BE2C (cell line): ENCODE data around the gene ZNF133.
A peak's percentile ranks its signal among the peaks of the same experiment; 100 is the strongest.

ENCODE experiments used
- DNase-seq: peaks from one replicate; pipeline ENCODE4 v3.0.0-alpha.2; 2020
- H3K27me3 ChIP-seq: fragments of 250-450 bp; sonication (Bioruptor Pico); 2 replicates; pipeline ENCODE4 v1.5.1; 2020; ENCODE audit warnings: mild to moderate bottlenecking
- H3K36me3 ChIP-seq: fragments of 250-450 bp; sonication (Bioruptor Pico); 2 replicates; pipeline ENCODE4 v1.5.1; 2020; ENCODE audit warnings: mild to moderate bottlenecking
- H3K4me1 ChIP-seq: fragments of 250-450 bp; sonication (Bioruptor Pico); 2 replicates; pipeline ENCODE4 v1.5.1; 2020
- H3K4me3 ChIP-seq: 2 replicates; pipeline ENCODE4 v1.5.1; 2011; ENCODE audit warnings: low read depth, low read length
- H3K9me3 ChIP-seq: fragments of 250-450 bp; sonication (Bioruptor Pico); 2 replicates; pipeline ENCODE4 v1.5.1; 2020
- TF ChIP-seq, protein P1 (sequence below): IDR thresholded peaks from 2 replicates; pipeline ENCODE4 v1.5.1; 2012; ENCODE audit warnings: mild to moderate bottlenecking, low read depth, low read length

The ZNF133 gene

DNA sequence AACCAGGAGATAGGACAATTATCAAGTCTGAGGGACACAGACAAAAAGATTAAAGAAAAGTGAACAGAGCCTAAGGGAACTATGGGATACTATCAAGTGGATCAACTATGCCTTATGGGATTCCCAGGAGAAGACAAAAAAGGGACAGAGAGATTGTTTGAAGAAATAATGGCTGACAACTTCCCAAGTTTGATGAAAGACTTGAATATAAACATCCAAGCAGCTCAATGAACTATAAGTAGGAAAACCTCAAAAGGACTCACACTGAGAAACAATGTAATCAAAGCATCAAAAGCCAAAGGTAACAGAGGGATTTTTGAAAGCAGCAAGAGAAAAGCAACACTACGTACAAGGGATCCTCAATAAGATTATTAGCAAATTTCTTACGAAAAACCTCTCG is 11.0 kb downstream of the ZNF133 start:
- DNase-seq: no peak
- Histone ChIP-seq H3K4me3 (no peak overlapping the region), H3K27me3 (no peaks in the 10 kb centered on the region; the same call in 1 of the 2 replicates), H3K9me3 (no peaks in the 10 kb centered on the region), H3K4me1 (no peaks in the 10 kb centered on the region), H3K36me3 (0 out of 2 replicates have a peak, but pooled peaks cover 5% of the 10 kb centered on the region)
- TF ChIP-seq, protein P1, sequence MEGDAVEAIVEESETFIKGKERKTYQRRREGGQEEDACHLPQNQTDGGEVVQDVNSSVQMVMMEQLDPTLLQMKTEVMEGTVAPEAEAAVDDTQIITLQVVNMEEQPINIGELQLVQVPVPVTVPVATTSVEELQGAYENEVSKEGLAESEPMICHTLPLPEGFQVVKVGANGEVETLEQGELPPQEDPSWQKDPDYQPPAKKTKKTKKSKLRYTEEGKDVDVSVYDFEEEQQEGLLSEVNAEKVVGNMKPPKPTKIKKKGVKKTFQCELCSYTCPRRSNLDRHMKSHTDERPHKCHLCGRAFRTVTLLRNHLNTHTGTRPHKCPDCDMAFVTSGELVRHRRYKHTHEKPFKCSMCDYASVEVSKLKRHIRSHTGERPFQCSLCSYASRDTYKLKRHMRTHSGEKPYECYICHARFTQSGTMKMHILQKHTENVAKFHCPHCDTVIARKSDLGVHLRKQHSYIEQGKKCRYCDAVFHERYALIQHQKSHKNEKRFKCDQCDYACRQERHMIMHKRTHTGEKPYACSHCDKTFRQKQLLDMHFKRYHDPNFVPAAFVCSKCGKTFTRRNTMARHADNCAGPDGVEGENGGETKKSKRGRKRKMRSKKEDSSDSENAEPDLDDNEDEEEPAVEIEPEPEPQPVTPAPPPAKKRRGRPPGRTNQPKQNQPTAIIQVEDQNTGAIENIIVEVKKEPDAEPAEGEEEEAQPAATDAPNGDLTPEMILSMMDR: no peak

DNA sequence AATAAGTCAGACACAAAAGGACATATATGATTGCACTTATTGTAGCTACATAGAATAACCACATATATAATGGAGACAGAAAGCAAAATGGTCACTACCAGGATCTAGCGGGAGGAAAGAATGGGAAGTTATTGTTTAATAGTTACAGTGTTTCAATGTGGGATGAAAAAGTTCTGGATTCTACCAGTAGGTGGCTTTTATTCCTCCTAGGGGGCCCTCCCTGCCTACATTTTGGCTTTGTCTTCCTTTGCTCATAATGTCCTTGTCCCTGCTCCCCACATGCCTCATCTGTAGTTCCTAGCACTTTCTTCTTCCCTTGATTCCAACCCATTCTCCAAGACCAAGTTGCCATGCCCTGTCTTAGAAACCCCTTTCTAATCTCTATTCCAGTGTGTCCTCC is 16.3 kb downstream of the ZNF133 start:
- H3K4me3 ChIP-seq: no peak overlapping the region
- no peak for DNase-seq

DNA sequence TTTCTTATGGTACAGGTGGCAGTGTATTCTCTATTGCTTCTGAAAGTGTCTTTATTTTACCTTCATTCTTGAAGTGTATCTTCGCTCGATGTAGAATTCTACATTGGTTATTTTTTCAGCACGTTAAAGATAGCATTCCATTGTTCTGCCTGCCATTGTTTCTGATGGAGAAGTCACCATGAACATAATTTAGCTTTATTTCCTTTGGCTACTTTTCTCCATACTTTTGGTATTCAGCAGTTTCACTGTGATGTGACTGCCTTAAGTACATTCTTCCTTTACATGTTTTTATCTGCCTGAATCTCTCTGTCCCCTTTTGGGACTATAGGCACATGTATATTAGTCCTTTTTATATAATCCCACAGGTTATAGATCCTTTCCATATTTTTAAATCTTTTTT is 19.0 kb downstream of the ZNF133 start:
- TF ChIP-seq, protein P1: no peak
- no peaks in the 10 kb centered on the region for H3K27me3 ChIP-seq
- no peak overlapping the region for H3K4me3 ChIP-seq
- no peaks in the 10 kb centered on the region for H3K4me1 ChIP-seq
- H3K9me3 ChIP-seq: no peaks in the 10 kb centered on the region
- DNase-seq: no peak
- H3K36me3 ChIP-seq: peaks cover 7% of the 10 kb centered on the region; the same call in 1 of the 2 replicates

More for the DNA sequence above, 16.3 kb downstream of the ZNF133 start:
- no peaks in the 10 kb centered on the region for H3K27me3 ChIP-seq
- peaks cover 7% of the 10 kb centered on the region; the same call in 1 of the 2 replicates for H3K36me3 ChIP-seq
- TF ChIP-seq, protein P1: peak; percentile 37
- H3K4me1 ChIP-seq: no peaks in the 10 kb centered on the region
- H3K9me3 ChIP-seq: no peaks in the 10 kb centered on the region

DNA sequence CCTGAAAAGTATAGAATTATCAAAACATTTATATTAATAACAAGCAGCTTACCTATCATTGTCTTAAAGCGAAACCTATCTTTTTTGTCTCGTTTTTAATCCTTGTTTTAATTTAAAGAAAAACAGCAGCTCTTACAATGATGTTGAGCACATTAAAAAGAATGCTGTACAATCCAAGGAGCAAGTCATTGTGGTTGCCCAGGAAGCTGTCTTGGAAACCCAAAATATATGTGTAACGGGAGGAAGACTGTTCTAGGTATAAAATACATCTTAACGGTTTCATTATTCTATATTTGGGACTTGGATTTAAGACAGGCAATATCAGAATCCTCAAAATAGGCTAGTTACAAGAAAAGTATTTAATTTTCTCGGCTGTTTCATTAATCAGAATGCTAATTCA is 21.7 kb downstream of the ZNF133 start:
- H3K9me3 ChIP-seq: no peaks in the 10 kb centered on the region
- peaks cover 7% of the 10 kb centered on the region; the same call in 1 of the 2 replicates for H3K36me3 ChIP-seq
- TF ChIP-seq, protein P1: no peak
- no peak for DNase-seq
- no peaks in the 10 kb centered on the region for H3K27me3 ChIP-seq
- H3K4me3 ChIP-seq: no peak overlapping the region
- no peaks in the 10 kb centered on the region for H3K4me1 ChIP-seq

DNA sequence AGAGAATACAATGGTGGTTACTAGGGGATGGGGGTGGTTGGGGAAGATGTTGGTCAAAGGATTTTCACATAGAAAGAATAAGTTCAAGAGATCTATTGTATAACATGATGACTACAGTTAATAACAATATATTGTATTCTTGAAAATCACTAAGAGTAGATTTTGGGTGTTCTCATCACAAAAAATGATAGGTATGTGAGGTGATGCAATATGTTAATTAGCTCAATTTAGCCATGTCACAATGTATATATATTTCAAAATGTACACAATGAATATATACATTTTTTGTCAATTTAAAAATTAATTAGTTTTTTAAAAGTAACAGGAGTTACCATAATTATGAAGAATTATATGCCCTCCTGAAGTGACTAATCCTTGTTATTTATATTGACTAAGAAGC is 22.3 kb downstream of the ZNF133 start:
- Histone ChIP-seq H3K9me3 (no peaks in the 10 kb centered on the region), H3K4me3 (no peak overlapping the region), H3K36me3 (peaks cover 10% of the 10 kb centered on the region; the same call in 1 of the 2 replicates), H3K27me3 (no peaks in the 10 kb centered on the region), H3K4me1 (no peaks in the 10 kb centered on the region)
- TF ChIP-seq, protein P1: no peak
- no peak for DNase-seq

DNA sequence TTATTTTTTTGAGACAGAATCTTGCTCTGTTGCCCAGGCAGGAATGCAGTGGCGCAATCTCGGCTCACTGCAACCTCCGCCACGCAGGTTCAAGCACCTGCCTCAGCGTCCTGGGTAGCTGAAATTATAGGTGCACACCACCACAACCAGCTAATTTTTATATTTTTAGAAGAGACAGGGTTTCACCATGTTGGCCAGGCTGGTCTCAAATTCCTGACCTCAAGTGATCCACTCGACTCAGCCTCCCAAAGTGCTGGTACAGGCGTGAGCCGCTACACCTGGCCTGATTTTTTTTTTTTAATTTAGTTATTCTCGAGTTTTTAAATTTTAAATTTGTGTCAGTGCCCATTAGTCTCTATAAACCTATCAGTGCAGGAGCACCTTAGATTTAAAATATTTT is 24.4 kb downstream of the ZNF133 start:
- no peaks in the 10 kb centered on the region for H3K9me3 ChIP-seq
- no peaks in the 10 kb centered on the region for H3K4me1 ChIP-seq
- TF ChIP-seq, protein P1: no peak
- H3K36me3 ChIP-seq: peaks cover 19% of the 10 kb centered on the region
- no peaks in the 10 kb centered on the region for H3K27me3 ChIP-seq
- H3K4me3 ChIP-seq: no peak overlapping the region
- DNase-seq: no peak
